NCI-H2107 (cell line): ENCODE data around the gene ZBP1.

Experiments used
- DNase-seq: peaks from one replicate; lab custom pipeline; 2025; lab: John Stamatoyannopoulos, UW

The ZBP1 gene

DNA sequence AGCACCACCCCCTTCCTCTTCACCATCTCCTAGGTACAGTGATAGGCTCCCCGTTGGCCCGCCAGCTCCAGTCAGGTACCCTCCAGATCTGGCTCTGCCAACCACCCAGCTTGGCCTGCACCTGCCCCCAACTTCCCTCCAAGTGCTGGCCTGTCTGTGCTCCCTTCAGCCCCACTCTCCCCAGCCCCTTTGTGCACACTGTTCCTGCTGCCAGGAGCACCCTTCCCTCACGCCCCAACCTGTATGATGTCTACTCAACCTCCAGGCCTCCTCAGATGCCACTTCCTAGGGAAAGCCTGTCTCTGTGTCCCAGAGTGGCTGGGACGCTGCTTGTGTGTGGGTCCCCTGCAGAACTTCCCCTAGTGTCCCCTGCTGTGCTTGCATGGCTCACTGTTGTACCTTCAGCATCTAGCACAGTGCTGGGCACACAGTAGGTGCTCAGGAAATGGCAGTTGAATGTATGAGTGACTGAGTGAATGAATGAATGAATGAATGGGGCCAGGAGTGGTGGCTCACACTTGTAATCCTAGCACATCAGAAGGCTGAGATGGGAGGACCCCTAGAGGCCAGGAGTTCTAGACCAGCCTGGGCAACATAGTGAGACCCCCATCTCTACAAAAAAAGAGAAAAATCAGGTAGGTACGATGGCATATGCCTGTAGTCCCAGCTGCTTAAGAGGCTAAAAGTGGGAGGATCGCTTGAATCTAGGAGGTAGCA lies 3.0 kb downstream of the ZBP1 start:
- no peak for DNase-seq

DNA sequence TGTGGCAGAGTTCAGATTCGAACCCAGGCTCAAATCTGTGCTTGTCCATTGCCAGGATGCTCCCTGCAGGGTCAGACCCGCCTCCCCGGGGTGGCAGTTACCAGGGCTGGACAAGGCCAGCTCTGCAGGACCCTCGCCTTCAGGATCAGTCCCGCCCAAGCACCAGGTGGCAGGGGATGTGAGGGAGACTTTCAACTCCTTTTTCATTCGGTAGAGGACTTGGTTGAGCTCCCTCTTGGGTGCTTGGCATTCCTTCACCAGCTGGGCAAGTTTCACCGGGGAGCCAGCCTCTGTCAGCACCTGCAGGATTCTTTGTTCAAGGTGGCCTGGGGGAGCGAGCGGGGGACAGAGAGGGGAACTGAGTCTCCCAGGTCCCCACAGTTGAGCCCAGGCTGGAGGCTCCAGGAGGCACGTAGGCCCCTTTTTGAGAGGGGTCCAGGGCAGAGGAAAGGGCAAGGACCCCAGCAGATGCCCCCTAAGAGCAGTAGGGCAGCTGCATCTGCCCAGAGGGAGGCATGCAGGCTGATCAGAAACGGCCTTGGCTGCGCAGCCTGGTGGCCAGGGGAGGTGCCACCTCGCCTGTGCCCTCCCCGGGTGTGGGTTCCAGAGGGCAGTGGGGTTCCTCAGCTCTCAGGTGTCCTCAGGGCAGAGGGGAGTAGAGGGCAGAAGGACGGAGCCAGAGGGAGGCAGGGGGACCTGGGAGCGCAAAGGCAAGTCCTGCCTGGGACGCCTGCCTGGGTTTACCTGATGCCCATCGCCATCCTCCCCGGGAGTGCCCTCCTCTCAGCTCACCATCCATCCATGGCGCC lies 3.9 kb downstream of the ZBP1 start:
- no peak for DNase-seq

DNA sequence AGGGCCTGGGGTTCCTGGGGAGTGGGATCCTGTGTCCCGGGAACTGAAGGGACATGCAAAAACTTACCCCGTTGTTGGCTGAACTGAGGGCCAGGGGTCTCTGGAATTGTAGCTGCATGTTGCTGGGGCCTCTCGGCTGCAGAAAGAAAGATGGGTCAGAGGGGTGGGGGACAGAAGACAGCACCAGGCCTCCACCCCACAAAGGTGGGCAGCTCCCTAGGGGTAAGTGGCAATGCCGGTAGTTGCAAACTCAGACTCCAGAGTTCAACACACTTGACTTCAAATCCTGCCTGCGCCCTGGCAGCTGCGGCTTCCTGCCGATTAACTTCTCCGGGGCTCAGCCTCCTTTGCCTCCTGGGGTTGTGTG lies 4.8 kb downstream of the ZBP1 start:
- no peak for DNase-seq

DNA sequence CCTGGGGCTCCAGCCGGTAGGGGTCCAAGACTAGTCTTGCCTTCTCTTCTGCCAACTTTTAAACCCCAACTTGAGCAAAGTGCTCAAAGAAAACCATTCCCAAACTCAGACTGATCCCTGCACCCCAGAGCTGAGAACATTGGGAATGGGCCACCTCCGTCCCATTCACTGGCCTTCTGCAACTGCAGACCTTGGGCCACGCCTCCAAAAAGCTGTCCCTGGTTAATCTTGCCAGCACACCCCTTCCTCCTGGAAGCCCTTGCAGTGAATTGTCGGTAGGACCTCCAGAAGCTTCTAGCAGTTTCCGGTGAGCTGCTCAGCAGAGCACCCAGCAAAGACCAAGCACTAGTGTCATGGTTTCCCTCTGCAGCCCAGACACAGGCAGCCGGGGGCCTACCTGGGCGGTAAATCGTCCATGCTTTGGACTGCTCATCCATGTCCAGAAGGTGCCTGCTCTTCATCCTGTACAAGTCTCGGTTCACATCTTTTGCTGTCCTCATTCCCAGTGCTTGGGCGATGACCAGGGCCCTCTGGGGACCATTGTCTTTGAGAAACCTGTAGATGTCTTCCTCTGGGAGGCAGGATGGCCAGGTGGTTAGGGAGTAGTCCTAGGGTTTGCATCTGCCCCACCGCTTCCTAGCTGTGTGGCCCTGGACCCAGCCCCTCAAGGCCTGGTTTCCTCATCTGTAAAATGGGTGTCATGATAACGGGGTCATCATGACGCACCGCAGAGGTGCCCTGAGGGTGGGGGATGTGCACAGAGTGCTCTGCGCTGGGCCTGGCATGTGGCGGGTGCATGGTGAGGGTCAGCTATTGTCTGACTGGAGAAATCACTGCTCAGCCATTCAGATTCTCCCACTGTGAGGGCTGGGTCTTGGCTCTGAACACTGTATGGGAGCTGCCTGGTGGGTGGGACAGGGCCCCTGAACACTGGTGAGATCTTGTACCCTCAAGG lies 5.5 kb downstream of the ZBP1 start:
- DNase-seq: no peak

DNA sequence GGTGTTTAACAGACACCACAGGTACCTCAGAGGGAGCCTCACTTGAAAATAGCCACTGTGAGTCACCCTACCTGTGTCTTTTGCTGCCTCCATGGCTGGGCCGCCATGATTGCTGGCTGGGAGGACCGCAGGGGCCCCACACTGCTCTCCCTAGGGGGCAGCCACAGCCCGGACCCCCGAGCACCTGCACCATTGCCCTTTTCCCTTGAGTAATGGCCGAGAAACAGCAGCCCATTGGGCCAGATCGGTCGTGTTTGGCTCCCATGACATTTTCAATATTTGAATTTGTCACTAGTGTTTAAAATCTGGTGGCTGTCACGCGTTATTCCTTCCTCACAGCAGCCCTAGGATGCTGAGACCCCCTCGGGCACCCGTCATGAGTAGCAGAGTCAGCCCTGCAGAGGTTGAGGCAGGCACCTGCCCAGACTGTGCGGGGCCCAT lies 6.7 kb downstream of the ZBP1 start:
- no peak for DNase-seq

DNA sequence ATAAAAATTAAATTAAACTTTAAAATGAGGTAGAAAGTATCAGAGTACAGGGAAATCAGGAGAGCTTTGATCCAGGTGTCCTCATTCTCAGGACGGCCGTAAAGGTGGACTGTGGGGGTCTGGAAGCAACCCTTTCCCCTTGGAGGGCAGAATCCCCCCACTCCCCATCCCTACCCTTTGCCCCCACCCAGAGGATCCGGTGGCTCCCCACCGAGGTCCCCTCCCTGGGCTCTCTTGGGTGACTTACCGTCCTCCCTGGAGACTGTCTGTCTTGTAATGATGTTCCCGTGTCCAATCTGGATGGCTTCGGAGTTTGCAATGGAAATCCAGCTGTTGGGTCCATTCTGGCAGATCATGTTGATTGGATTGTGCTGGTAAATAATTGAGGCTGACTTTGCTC lies 7.3 kb downstream of the ZBP1 start:
- DNase-seq: no peak

DNA sequence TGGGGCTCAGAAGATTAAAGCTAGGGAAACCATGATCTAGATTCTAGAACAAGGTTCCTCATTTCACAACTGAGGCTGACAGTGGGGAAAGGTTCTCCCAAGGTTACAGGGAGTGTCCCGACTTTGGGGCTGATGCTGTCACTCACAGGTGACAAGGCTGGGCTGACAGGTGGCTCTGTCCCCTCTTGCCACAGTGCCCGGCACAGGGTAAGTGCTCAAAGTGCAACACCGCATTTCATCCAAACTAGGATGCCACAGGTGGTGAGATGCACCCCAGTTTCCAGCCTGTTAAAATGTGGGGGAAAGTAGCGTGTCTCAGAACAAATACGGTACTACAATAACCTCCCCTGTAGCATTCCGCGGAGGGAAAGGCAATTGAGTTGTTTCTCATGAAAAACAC lies 7.8 kb downstream of the ZBP1 start:
- DNase-seq: no peak

DNA sequence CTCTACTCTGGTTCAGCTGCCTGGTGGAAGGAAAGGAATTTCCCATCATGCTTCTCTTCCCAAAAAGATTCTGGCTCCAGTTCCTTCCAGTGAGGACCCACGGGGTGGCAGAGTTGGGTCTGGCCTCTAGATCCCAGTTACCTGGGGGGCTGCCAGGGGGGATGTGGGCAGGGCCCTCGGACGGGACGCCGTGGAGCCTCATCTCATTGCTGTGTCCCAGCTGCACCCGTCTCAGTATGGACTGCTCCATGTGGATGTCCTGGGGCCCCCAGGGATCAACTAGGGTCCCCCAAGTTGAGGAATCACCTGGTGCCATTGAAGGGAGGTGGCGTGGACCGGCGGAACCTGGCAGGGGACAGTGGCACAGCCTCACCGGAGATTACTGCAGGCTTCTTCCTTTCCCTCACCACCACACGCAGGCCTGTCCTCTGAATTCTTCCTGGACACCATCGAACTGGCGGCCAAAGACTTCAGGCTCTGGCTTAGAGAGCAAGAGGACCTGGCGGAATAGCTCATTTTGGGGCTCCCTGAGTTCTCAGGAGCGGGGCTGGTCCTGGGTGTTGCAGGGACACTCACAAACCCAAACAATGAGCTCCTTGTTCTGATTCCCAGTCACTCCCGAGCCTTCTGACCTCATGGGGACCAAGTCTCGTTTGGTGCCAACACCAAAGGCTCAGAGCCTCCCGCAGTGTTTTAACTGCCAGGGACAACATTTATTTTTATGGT lies 8.5 kb downstream of the ZBP1 start:
- DNase-seq: no peak

DNA sequence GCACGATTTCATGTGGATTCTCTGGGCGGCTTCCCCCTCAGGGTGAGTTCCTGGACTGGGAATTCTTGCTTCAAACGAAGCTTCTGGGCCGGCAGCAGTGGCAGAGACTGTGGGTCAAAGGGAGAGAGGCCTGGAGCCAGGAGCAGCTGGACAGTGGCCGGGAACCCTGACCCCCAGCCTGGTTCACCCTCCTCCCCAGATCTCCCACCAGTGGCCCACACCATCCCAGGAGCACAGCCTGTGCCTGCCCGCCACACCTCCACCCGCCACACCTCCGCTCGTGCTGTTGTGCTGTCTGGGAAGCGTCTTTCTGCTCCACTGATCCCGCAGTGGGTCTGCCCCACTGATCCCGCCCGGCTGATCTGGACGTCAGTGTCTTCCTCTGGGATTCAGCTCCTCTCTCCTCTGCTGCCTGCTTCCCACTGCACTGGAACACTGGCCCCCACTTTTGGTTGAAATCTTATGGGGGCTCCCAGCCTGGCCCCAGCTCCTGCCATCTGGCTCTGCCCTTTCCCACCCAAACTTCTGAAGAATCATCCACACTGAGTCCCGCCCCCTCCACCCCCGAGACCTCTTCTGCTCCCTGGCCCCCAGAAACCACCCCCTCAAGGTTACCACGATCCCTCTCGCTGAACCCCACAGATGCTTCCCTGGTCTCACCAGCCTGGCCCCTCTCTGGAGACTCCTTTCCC lies 9.8 kb downstream of the ZBP1 start:
- no peak for DNase-seq

DNA sequence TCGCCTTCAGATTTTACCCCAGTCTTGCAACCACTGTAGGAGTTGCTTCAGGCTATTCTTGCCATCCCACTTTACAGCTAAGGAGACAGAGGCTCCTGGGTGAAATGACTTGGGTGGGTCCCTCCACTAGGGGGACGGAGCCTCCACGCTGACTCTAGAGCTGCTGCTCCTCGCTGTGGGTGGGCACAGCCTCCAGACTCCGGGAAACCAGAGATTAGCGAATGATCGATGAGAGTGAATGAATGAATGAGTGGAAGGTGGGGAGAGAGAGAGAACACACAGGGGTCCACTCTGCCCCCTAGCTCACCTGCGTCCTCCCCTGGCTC lies 10.4 kb downstream of the ZBP1 start:
- DNase-seq: no peak

DNA sequence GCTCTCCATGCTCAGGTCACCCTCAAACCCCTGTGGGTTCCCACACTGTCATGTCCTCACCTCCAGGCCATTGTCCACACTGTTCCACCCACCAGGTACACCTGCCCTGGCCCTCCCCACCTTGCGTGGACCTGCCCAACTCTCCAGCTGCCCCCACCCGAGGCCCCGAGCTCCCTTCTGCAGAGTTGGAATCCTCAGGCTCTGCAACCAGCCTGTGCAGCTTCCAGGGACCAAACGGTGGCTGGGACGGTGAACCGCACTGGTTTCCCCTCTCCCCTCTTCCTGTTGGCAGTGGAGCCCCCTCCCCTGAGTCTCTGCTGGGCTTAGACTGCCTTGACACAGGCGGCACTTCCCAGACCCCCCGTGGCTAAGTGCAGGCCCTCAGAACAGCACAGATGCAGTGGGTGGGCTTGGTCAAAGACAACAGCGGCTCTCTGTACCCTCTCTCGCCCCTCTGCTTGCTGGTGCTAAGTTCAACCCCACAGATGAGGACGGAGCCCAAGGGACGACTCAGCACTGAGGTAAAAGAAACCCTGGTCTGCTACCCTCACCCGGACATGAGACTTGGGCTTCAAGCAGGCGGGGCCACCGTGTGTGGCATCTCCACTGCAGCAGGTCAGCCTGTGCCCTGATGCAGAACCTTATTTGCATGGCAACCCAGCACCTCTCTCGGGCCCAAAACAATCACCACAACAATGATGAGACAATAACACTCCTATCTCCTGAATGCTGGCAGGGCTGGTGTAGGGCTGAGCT lies 11.0 kb downstream of the ZBP1 start:
- DNase-seq: no peak

DNA sequence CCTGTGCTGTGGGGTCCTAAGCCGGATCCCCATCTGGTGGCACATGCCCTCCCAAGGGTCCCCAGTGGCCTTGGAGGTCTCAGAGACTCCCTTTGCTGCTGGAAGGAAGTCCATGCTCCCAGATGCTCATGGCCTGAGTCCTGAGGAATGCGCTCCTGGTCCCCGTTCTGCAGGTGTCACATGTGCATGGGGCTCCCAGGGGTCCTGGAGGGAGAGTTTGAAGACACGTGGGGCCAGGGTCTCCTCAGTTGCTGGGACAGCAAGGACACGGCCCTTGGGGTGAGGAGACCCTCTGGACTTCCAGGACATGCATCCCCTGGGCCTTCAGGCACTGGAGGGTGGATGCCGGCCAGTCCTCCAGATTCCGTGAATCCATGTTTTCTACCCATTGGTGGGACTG lies 11.7 kb downstream of the ZBP1 start:
- no peak for DNase-seq

DNA sequence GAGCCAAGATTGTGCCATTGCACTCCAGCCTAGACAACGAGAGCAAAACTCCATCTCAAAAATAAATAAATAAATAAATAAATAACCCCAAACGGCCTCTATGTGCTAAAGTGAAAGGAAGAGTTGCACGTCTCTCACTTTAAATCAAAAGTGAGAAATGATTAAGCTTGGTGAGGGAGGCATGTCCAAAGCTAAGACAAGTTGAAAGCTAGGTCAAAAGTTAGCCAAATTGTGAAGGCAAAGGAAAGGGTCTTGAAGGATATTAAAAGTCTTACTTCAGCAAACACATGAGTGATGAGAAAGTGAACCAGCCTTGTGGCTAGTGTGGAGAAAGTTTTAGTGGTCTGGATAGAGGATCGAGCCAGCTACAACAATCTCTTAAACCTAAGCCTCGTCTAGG lies 14.3 kb downstream of the ZBP1 start:
- no peak for DNase-seq

DNA sequence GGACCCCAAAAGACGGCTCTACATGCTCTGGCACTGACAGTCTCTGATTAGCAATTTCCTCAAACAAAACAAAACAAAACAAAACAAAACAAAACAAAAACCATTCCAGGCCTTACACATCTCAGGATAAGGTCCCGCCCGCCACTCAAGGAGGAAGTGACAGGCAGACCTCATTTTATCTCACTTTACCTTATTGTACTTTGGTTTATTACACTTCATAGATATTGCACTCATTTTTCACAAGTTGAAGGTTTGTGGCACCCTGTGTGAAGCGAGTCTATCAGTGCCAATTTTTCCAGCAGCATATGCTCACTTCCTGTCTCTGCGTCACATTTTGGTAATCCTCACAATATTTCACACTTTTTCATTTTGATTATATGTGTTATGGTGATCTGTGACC lies 15.2 kb downstream of the ZBP1 start:
- DNase-seq: no peak

DNA sequence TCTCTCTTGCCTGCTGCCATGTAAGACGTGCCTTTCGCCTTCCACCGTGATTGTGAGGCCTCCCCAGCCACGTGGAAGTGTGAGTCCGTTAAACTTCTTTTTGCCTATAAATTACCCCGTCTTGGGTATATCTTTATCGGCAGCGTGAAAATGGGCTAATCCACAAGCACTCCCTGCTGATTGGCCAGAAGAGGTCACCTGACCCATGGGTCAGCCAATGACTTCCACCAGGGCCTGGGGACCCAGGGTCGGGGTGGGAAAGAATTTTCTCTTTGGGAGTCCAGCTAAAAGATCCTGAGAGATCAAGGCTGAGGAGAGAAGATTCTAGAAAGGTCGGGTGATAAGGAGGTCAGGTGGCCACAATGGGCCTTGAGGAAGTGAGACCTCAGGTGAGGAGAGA lies 17.1 kb downstream of the ZBP1 start:
- no peak for DNase-seq

DNA sequence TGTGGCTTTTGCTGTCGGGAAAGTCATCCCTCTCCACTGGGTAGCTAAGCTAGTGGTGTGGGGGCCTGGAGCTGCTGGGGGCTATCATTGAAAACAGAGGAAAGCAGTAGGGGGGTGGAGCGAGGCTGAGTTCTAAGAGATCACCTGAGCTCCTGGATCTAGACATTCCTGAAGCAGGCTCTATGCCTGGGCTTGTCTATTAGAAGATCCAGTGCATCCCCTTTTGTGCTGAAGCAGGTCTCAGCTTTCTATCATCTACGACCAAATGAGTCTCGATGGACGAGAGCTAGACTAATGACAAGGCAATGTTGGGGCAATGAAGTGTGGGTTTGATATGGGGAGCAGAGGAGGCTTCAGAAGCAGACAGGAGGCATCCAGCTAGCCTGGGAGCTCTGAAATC lies 18.5 kb downstream of the ZBP1 start:
- no peak for DNase-seq

DNA sequence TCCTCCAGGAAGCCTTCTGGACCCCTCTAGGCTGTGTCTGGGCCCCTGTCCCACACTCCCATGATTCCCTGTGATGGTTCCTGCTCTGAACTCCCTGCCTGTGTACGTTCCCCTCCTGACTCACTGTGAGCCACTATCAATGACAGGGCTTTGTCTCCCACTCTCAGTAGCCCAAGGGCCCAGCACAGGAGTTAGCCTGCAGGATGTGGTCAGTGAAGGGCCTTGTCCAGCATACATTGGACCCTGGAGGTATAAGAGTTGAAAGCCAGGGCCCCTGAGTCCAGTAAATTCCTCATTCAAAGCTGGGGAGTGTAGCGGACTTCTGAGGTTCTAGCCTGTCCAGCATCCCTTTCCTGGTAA lies 19.0 kb downstream of the ZBP1 start:
- no peak for DNase-seq

DNA sequence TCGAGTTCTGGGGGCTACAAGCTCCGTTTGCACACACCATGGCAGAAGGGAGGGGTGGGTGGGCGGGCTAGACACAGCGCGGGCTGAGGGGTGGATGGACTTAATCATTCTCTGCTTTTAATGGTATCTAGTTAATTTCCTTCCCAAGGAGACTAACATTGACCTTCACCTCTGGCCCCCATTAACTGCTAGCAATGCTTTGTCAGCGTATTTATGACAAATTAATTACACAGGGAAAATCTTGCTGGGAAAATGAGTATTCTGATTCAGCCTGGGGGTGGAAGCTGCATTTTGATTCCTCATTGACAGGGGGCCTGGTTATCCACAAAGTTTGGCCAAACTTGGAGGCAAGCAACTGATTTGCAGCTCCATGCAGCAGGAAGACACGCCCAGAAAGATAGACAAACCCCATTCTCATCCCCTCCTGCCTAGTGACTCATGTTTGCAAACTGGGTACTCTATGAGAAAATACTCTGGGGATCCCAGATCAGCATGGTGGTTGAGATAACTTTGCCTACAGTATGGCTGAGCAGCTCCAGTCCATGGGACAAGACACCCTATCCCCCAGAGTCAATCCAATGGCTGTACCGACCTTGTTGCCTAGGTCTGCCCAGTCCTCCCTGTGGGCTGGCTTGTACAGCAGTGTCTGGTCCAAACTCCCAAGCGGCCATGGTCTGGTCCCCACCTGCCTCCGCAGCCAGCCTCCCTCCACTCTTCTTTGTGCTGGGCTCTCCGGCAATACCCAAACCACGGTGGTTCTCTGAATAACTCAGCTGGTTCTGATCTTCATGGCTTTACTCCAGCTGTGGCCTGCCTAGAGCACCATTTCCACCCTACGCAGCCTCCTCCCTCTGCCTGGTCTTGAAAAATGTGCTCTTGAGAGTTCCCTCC lies 19.7 kb downstream of the ZBP1 start:
- DNase-seq: no peak

DNA sequence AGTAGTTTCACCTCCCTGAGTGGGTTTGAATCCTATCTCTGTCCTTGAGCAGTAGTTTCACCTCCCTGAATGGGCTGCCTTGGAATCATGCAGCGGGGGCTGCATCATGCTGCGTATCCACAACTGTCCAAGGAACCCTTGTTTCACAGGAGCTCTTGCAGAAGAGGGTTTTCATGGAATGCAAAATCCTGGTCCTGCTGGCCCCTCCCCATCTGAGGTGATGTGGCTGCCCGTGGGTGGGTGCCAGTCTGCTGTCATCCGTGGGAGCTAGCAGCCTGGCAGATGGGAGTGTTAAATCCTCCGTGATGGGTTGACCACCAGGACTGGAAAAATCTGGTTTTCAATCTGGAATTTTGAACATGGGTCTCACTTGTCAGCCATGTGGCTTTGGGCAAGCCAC lies 21.7 kb downstream of the ZBP1 start:
- no peak for DNase-seq

DNA sequence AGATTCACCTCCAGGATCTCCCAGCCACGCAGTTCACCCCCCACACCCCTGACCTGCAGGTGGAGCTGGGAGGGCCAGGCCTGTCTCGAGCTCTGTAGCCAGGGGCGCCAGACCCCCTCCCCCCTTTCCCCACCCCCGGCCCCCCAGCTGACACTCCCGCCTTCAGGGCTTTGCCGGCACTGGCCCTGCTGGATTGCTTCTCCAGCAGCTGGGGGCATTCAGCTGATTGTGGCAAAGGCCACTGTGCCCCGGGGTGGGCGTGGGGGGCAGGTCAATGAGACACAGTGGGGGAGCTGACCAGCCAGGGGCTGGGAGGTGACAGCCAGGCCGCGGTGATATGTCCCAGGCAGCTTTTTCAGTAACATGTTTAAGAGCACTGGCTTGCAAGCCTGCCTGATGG lies 22.2 kb downstream of the ZBP1 start:
- no peak for DNase-seq
